GM19324 (cell line): Measurements from ENCODE around the gene TAL1.

Experiments used
- ATAC-seq: cut with Tn5 transposase; IDR thresholded peaks from one replicate; pipeline ENCODE4 v1.9.1; 2021; ENCODE audit warnings: mild to moderate bottlenecking, moderate library complexity; ENCODE audit not compliant: unreplicated experiment, low FRiP score

TAL1 gene

GRCh38 chr1:47178654-47179016 is 53.4 kb downstream of the TAL1 start:
- ATAC-seq = no peak

GRCh38 chr1:47178020-47178419 is 54.0 kb downstream of the TAL1 start:
- ATAC-seq = no peak

GRCh38 chr1:47175227-47175934 is 56.6 kb downstream of the TAL1 start:
- ATAC-seq = no peak

- ATAC-seq = no peak
Measured at GRCh38 chr1:47174656-47175020, 57.4 kb downstream of the TAL1 start.

- no peak for ATAC-seq
Measured at GRCh38 chr1:47172782-47173181, 59.2 kb downstream of the TAL1 start.
